K562 (cell line): ENCODE results near the gene PRKAG1. TPM values are rescaled to one million over a fixed set of nuclear protein-coding genes. Genes with fewer than 3 reads are reported as not detected.

ENCODE experiments used
- ATAC-seq: fragments of 200-7000 bp; cut with Tn5 transposase; 3 replicates; pipeline ENCODE4 v1.9.1; 2020; ENCODE audit warnings: moderate library complexity
- BruUV-seq: library from RNA; stranded (reverse); fragments of 400-500 nt; replicated peaks from 2 replicates; lab custom pipeline; 2021; lab: Mats Ljungman, UMichigan
- CTCF ChIA-PET: fragments of 300-600 bp; formaldehyde crosslinking; extraction: SDS; loops from one replicate; lab custom pipeline; 2021; ENCODE audit warnings: low intra/inter-chr PET ratio; lab: Yijun Ruan, JAX
- POLR2A ChIA-PET: fragments of 300-600, 350-650 bp; sonication (Branson Sonifier 250); formaldehyde crosslinking; extraction: SDS; loops from one replicate; lab custom pipeline; 2021; ENCODE audit warnings: antibody characterized with exemption, inconsistent platforms; lab: Yijun Ruan, JAX
- DNase-seq, 4 experiments: peaks; one replicate each; pipeline versions ENCODE4 v3.0.0 to v3.0.0-alpha.2; 2011 to 2018; ENCODE audit warnings: low spot score in 3 of 4, mixed read lengths in 3 of 4; ENCODE audit errors: extremely low read depth in 1 of 4
- FAIRE-seq: peaks from 2 replicates; lab custom pipeline; 2011; peaks lifted over from hg19 to GRCh38; lab: Jason Lieb, UNC
- H2AFZ ChIP-seq: 2 replicates; pipeline ENCODE4 v1.6.0; 2011; ENCODE audit warnings: low read depth, low read length, control low read depth, inconsistent platforms
- H3K27ac ChIP-seq: fragments of 200-600 bp; 3 replicates; pipeline ENCODE4 v1.8.0; 2011; ENCODE audit warnings: low read depth, mild to moderate bottlenecking, control low read depth, inconsistent platforms, low read length, moderate library complexity, mixed read lengths; ENCODE audit errors: extremely low read depth
- H3K27me3 ChIP-seq, 2 experiments: fragments of 300-600 bp in 1 of 2; 2 replicates in 1 of 2; 3 replicates in 1 of 2; pipeline versions ENCODE4 v1.6.0 to v1.8.0; 2011; ENCODE audit warnings: inconsistent platforms in 2 of 2, low read length in 2 of 2, mild to moderate bottlenecking in 1 of 2, mixed read lengths in 1 of 2, moderate library complexity in 1 of 2; ENCODE audit not compliant: control insufficient read depth in 2 of 2, insufficient read depth in 2 of 2
- H3K36me3 ChIP-seq: fragments of 300-600 bp; 3 replicates; pipeline ENCODE4 v1.8.0; 2011; ENCODE audit warnings: mild to moderate bottlenecking, low read length, inconsistent platforms; ENCODE audit not compliant: control insufficient read depth, insufficient read depth
- H3K4me1 ChIP-seq, 2 experiments: fragments of 200-600 bp in 1 of 2; replicated peaks in 1 of 2; 2 replicates in 1 of 2; 3 replicates in 1 of 2; pipeline versions ENCODE4 v1.5.1 to v1.8.0; 2011; ENCODE audit warnings: inconsistent platforms in 2 of 2, low read length in 2 of 2, mild to moderate bottlenecking in 1 of 2, mixed read lengths in 1 of 2, moderate library complexity in 1 of 2; ENCODE audit not compliant: control insufficient read depth in 2 of 2, insufficient read depth in 2 of 2
- H3K4me2 ChIP-seq: 2 replicates; pipeline ENCODE4 v1.6.1; 2011; ENCODE audit warnings: low read length, control low read depth, inconsistent platforms, mixed read lengths; ENCODE audit not compliant: insufficient read depth
- H3K4me3 ChIP-seq: fragments of 200-600 bp; sonication (generic), shearing (Covaris generic); 2 replicates; pipeline ENCODE4 v1.5.1; 2016; ENCODE audit warnings: control low read depth, inconsistent platforms
- H3K79me2 ChIP-seq: fragments of 200-600 bp; 3 replicates; pipeline ENCODE4 v1.8.0; 2011; ENCODE audit warnings: low read length, inconsistent platforms; ENCODE audit not compliant: control insufficient read depth, insufficient read depth
- H3K9ac ChIP-seq, 2 experiments: 2 replicates each; pipeline versions ENCODE4 v1.6.0 to v1.6.1; 2011; ENCODE audit warnings: low read depth in 2 of 2, low read length in 2 of 2, control low read depth in 1 of 2, inconsistent platforms in 1 of 2, mild to moderate bottlenecking in 1 of 2, mixed read lengths in 1 of 2; ENCODE audit not compliant: insufficient read depth in 1 of 2
- H3K9me1 ChIP-seq: one replicate; pipeline ENCODE4 v1.6.0; 2011; ENCODE audit warnings: inconsistent platforms, mild to moderate bottlenecking, low read length, moderate library complexity; ENCODE audit not compliant: control insufficient read depth, insufficient read depth
- H3K9me3 ChIP-seq: replicated peaks from 2 replicates; pipeline ENCODE4 v1.5.1; 2011; ENCODE audit warnings: low read depth, low read length, inconsistent platforms; ENCODE audit not compliant: control insufficient read depth, insufficient read depth
- H4K20me1 ChIP-seq: replicated peaks from 2 replicates; pipeline ENCODE4 v1.6.1; 2011; ENCODE audit warnings: low read length, inconsistent platforms, mixed read lengths; ENCODE audit not compliant: control insufficient read depth, insufficient read depth
- HDAC8 ChIP-seq: fragments of 450-650 bp; IDR thresholded peaks from 2 replicates; pipeline ENCODE4 v1.6.1; 2016; ENCODE audit warnings: mild to moderate bottlenecking, missing genetic modification characterization, moderate library complexity, missing compliant biosample characterization
- MXI1 ChIP-seq: IDR thresholded peaks from 2 replicates; pipeline ENCODE4 v1.6.1; 2011; ENCODE audit warnings: low read depth, mild to moderate bottlenecking, improper control_type of control experiment, low read length
- NRF1 ChIP-seq, 2 experiments: fragments of 450-650 bp; IDR thresholded peaks in 1 of 2; conservative IDR thresholded peaks in 1 of 2; 2 replicates each; pipeline ENCODE4 v1.6.1; 2014; ENCODE audit warnings: mild to moderate bottlenecking in 2 of 2
- POU5F1 ChIP-seq: fragments of 150-350 bp; IDR thresholded peaks from 2 replicates; pipeline ENCODE4 v1.6.1; 2014; ENCODE audit warnings: borderline replicate concordance, low read length, low read depth, mild to moderate bottlenecking; ENCODE audit not compliant: partially characterized antibody
- PPARD ChIP-seq: fragments of 250-450 bp; sonication (Bioruptor Pico); IDR thresholded peaks from 2 replicates; pipeline ENCODE4 v1.8.0; 2022; ENCODE audit warnings: inconsistent platforms, mild to moderate bottlenecking, moderate library complexity
- RCOR1 ChIP-seq, 2 experiments: IDR thresholded peaks; 2 replicates each; pipeline ENCODE4 v1.6.1; 2012; ENCODE audit warnings: low read depth in 2 of 2, low read length in 2 of 2, borderline replicate concordance in 1 of 2, improper control_type of control experiment in 1 of 2
- SAFB ChIP-seq: fragments of 200-400 bp; formaldehyde crosslinking; IDR thresholded peaks from 2 replicates; pipeline ENCODE4 v1.6.1; 2017; ENCODE audit warnings: low read depth, low read length, borderline replicate concordance
- UBTF ChIP-seq, 2 experiments: IDR thresholded peaks; 2 replicates each; pipeline ENCODE4 v1.6.1; 2012; ENCODE audit warnings: improper control_type of control experiment in 2 of 2, low read depth in 2 of 2, low read length in 2 of 2, borderline replicate concordance in 1 of 2
- ZBTB1 ChIP-seq: sonication (generic); formaldehyde crosslinking; IDR thresholded peaks from 2 replicates; pipeline ENCODE4 v1.8.1; 2023; ENCODE audit warnings: missing genetic modification reagents, low read depth, mild to moderate bottlenecking, borderline replicate concordance
- ZNF740 ChIP-seq, 3 experiments: fragments of 200-800 bp in 1 of 3; sonication (Bioruptor generic) in 1 of 3; sonication (generic) in 1 of 3; formaldehyde crosslinking in 1 of 3; IDR thresholded peaks; 2 replicates each; pipeline versions ENCODE4 v1.6.1 to v1.8.0; 2016 to 2022; ENCODE audit warnings: mild to moderate bottlenecking in 2 of 3, missing compliant biosample characterization in 2 of 3, missing genetic modification characterization in 2 of 3, missing genetic modification reagents in 1 of 3
- WGBS: fragments of 100-300 bp; shearing (Covaris generic); methylation state at CpG from one replicate; pipeline ENCODE4 v1.1.6; 2016; ENCODE audit warnings: low coverage, mixed read lengths; ENCODE audit not compliant: insufficient coverage; ENCODE audit errors: missing lambda C conversion rate; 5-methylcytosine and 5-hydroxymethylcytosine counted together
- in situ Hi-C: fragments of 300-500 bp; cut with MboI; formaldehyde crosslinking; loops from 4 replicates; pipeline ENCODE4 v1.15.0; 2018; ENCODE audit warnings: inconsistent platforms, mixed read lengths
- intact Hi-C: fragments of 100-400 bp; cut with micrococcal nuclease; formaldehyde crosslinking; loops from 2 replicates; pipeline ENCODE4 v1.14.2; 2022
- polyA plus RNA-seq, 8 experiments: library from polyadenylated mRNA; depleted of rRNA in 4 of 8; stranded (reverse) in 5 of 8; unstranded in 3 of 8; fragments of >200 nt; fragmentation: Nextera tagmentation in 2 of 8; fragmentation: Illumina TruSeq in 1 of 8; extraction: Ambion mirVana in 2 of 8; extraction: Trizol in 1 of 8; gene quantifications; 2 replicates each; pipeline versions ENCODE4 v1.2.1 to v1.2.3, GENCODE V29; 2011 to 2014; ENCODE audit warnings: inconsistent platforms in 1 of 8, missing spikeins in 1 of 8
- total RNA-seq, 7 experiments: library from RNA; depleted of rRNA in 6 of 7; stranded (reverse); fragments of >200 nt in 6 of 7; fragmentation: Illumina TruSeq in 2 of 7; extraction: Trizol in 2 of 7; gene quantifications; 2 replicates each; pipeline versions ENCODE4 v1.2.1 to v1.2.3, GENCODE V29; 2011 to 2021; ENCODE audit warnings: low replicate concordance in 1 of 7
- TF ChIP-seq, protein P1 (sequence below): sonication (generic); formaldehyde crosslinking; IDR thresholded peaks from 2 replicates; pipeline ENCODE4 v1.9.0; 2022; ENCODE audit warnings: mild to moderate bottlenecking, missing genetic modification reagents
- TF ChIP-seq, protein P2 (sequence below), 3 experiments: IDR thresholded peaks in 2 of 3; conservative IDR thresholded peaks in 1 of 3; 2 replicates each; pipeline ENCODE4 v1.5.1; 2011 to 2012; ENCODE audit warnings: low read length in 3 of 3, mild to moderate bottlenecking in 3 of 3, control low read depth in 2 of 3, improper control_type of control experiment in 1 of 3, inconsistent platforms in 1 of 3, low read depth in 1 of 3, mixed read lengths in 1 of 3, moderate library complexity in 1 of 3; ENCODE audit not compliant: insufficient read depth in 2 of 3

PRKAG1 gene
- total and polyA plus RNA-seq, 9 of the 15 experiments (the other 6 are each of a cell fraction or from before 2014, with no cell fraction given), result 51.1 to 126 (median 79.1) TPM

- no TSS peak for BruUV-seq
- no peak overlapping the region for H3K4me3 ChIP-seq
- WGBS, result 13% methylated on average over 66 of the region's 91 CpGs
- H3K27ac ChIP-seq, result no peak overlapping the region
- peaks cover 6 to 42% of the 10 kb centered on the region in 2 experiments; a peak in 3 of 5 replicates for H3K4me1 ChIP-seq
- 0 out of 2 replicates have a peak overlapping the region, but pooled peaks have one; percentile 52 for H2AFZ ChIP-seq
- DNase-seq (peak in 3 of 4 experiments; percentile 43 to 51 (median 44)), FAIRE-seq (no peak), ATAC-seq (peak; percentile 67)
- peak overlapping the region in 1 of 2 experiments; percentile 59; a peak in 1 of 4 replicates for H3K9ac ChIP-seq
- H3K9me1 ChIP-seq, result peaks cover 3% of the 10 kb centered on the region
- H3K9me3 ChIP-seq, result no peaks in the 10 kb centered on the region
- H3K4me2 ChIP-seq, result peak overlapping the region; percentile 33; the same call in 1 of the 2 replicates
- intact Hi-C loops (loop anchor here (10.0 kb wide), 1 partner anchor 226 kb away; no protein-coding TSS in a partner anchor), in situ Hi-C loops (no loop called here)
- H3K27me3 ChIP-seq, result peaks cover 46 to 71% of the 10 kb centered on the region in 2 experiments; a peak in 4 of 5 replicates
- H3K36me3 ChIP-seq, result no peaks in the 10 kb centered on the region
- CTCF ChIA-PET, result no interaction called here
- H4K20me1 ChIP-seq, result no peaks in the 10 kb centered on the region; the same call in none of the 2 replicates
- POLR2A ChIA-PET, result interaction anchor here (1.0 kb wide), 1 partner anchor 47 kb away, joined by 3 read pairs; no protein-coding TSS in a partner anchor
- H3K79me2 ChIP-seq, result no peaks in the 10 kb centered on the region
- TF ChIP-seq POU5F1 (no peak), MXI1 (no peak), PPARD (CRISPR knock-in tag) (no peak), NRF1 (conservative IDR thresholded peaks at IDR 0.05 in 1 of 2, IDR thresholded peaks at IDR 0.05 in 1 of 2) (peak in 1 of 2 experiments; percentile 22; a peak in 2 of 4 replicates), HDAC8 (tag) (no peak), RCOR1 (IDR thresholded peaks at IDR 0.05; ENCODE audit: borderline replicate concordance in 1 of 2, low read depth in 2 of 2, low read length in 2 of 2) (peak in 1 of 2 experiments; percentile 8; a peak in 1 of 4 replicates), UBTF (IDR thresholded peaks at IDR 0.05; ENCODE audit: borderline replicate concordance in 1 of 2, low read depth in 2 of 2, low read length in 2 of 2) (0 out of 4 replicates have a peak, but pooled peaks of 1 of the 2 experiments have one; percentile 14), SAFB (0 out of 2 replicates have a peak, but pooled peaks have one; percentile 39), ZBTB1 (CRISPR knock-in tag) (peak; percentile 85; the same call in 1 of the 2 replicates), ZNF740 (CRISPR knock-in tag; IDR thresholded peaks at IDR 0.05) (0 out of 2 replicates have a peak, but pooled peaks have one; percentile 34), ZNF740 (tag; IDR thresholded peaks at IDR 0.05) (no peak)
- TF ChIP-seq, protein P1, sequence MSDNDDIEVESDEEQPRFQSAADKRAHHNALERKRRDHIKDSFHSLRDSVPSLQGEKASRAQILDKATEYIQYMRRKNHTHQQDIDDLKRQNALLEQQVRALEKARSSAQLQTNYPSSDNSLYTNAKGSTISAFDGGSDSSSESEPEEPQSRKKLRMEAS (CRISPR knock-in tag), result peak; percentile 43
- TF ChIP-seq, protein P2, sequence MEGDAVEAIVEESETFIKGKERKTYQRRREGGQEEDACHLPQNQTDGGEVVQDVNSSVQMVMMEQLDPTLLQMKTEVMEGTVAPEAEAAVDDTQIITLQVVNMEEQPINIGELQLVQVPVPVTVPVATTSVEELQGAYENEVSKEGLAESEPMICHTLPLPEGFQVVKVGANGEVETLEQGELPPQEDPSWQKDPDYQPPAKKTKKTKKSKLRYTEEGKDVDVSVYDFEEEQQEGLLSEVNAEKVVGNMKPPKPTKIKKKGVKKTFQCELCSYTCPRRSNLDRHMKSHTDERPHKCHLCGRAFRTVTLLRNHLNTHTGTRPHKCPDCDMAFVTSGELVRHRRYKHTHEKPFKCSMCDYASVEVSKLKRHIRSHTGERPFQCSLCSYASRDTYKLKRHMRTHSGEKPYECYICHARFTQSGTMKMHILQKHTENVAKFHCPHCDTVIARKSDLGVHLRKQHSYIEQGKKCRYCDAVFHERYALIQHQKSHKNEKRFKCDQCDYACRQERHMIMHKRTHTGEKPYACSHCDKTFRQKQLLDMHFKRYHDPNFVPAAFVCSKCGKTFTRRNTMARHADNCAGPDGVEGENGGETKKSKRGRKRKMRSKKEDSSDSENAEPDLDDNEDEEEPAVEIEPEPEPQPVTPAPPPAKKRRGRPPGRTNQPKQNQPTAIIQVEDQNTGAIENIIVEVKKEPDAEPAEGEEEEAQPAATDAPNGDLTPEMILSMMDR (IDR thresholded peaks at IDR 0.05 in 2 of 3, conservative IDR thresholded peaks at IDR 0.05 in 1 of 3; ENCODE audit: insufficient read depth in 2 of 3, low read depth in 1 of 3, low read length in 3 of 3), result peak in 2 of 3 experiments; percentile 3 to 44; a peak in 2 of 6 replicates
Observed at GRCh38 chr12:48980953-48981756, 37.4 kb downstream of the PRKAG1 start.
